WI38 (cell line): Measurements from ENCODE around the gene GLCE.
"Not testable (repeated sequence)": the region's sequence is repeated elsewhere in the genome, so short reads cannot be mapped to it uniquely, and the experiment has no call there.

Experiments used
- H3K4me3 ChIP-seq: 2 replicates; pipeline ENCODE4 v1.5.1; 2011; ENCODE audit warnings: low read depth, mild to moderate bottlenecking, control low read depth, low read length
- TF ChIP-seq, protein P1 (sequence below): IDR thresholded peaks from 2 replicates; pipeline ENCODE4 v1.5.1; 2012; ENCODE audit warnings: low read depth, mild to moderate bottlenecking, control low read depth, low read length

The GLCE gene

DNA sequence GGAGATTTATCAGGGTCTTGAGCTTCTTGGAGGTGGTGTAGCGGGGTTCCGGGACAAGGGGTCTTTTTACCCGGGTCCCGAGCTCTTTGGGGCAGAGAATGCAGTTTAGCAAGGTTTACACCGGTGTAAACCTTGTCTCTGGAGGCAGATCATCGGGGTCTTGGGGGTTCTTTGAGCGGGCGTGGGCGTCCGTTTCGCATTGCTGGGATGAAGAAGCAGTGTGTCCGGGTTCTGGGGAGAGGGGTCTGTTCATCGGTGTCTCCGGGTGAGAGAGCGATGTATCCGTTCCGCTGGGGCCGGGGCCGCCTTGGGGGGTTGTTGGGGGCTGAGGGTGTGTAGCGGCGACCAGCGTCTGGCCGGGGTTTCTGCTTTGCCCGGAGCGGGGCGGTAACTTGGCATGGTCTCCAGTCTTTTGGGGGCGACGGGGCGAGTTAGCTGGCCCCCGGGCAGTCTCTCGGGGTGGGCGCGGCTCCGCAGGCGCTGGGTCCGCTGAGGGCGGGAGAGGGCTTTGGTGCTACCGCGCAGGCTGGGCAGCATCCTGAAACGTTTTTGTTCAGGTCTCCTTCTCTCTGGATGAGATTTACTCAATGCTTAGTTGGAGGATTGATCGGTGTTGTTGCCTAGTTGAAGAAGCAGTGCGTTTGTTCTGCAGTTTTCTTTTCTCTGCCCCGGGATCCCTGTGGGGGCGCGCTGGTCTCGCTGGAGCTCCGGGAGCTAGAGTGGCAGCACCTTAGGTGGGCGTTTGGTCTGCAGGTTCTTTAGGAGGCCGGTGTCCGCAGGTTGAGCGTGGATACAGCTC, 843 bp downstream of the GLCE start:
- peak overlapping the region; percentile 94 for H3K4me3 ChIP-seq

DNA sequence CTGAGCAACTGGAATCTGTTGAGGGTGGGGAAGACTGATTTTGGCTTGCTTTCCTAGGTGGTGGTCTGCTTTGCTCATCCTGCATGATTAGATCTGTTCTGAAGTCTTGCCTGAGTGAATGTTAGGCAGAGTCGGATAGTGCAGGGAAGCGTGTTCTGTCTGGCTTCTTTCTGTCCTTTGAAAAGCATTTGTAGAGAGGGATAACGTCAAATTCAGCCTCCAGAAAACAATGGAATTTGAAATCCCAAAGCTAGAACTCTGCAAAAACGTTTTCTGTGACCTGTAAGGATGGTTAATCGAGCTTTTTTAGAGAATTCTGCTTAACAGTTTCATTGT, 1.4 kb downstream of the GLCE start:
- TF ChIP-seq, protein P1, sequence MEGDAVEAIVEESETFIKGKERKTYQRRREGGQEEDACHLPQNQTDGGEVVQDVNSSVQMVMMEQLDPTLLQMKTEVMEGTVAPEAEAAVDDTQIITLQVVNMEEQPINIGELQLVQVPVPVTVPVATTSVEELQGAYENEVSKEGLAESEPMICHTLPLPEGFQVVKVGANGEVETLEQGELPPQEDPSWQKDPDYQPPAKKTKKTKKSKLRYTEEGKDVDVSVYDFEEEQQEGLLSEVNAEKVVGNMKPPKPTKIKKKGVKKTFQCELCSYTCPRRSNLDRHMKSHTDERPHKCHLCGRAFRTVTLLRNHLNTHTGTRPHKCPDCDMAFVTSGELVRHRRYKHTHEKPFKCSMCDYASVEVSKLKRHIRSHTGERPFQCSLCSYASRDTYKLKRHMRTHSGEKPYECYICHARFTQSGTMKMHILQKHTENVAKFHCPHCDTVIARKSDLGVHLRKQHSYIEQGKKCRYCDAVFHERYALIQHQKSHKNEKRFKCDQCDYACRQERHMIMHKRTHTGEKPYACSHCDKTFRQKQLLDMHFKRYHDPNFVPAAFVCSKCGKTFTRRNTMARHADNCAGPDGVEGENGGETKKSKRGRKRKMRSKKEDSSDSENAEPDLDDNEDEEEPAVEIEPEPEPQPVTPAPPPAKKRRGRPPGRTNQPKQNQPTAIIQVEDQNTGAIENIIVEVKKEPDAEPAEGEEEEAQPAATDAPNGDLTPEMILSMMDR: 0 out of 2 replicates have a peak, but pooled peaks have one; percentile 12
- peak overlapping the region; percentile 94 for H3K4me3 ChIP-seq

More for the DNA sequence above, 843 bp downstream of the GLCE start:
- TF ChIP-seq, protein P1: no peak

DNA sequence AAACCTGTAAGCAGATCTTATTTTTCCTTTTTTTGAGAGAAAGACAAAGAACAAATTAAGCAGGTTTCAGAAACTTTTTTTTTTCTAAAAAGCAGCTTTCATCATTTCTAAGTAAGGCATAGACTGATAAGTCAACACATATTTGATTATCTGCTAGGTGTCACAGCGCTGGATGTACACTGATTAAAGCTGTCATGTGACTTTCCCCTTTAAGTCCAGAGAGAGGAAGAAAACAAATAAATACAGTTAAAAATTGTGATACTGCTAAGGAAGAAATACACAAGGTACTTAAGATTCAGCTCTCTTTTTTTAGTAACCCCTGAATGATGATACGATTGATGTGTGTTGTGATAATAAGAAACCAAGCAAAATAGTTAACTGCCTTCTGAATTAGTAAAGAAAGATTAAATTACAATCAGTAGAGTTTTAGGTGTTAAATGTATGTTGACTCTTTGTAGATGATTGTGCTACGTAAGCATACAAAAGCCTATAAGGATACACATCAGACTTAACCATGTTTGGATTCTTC, 2.8 kb downstream of the GLCE start:
- TF ChIP-seq, protein P1: no peak
- no peak overlapping the region for H3K4me3 ChIP-seq

DNA sequence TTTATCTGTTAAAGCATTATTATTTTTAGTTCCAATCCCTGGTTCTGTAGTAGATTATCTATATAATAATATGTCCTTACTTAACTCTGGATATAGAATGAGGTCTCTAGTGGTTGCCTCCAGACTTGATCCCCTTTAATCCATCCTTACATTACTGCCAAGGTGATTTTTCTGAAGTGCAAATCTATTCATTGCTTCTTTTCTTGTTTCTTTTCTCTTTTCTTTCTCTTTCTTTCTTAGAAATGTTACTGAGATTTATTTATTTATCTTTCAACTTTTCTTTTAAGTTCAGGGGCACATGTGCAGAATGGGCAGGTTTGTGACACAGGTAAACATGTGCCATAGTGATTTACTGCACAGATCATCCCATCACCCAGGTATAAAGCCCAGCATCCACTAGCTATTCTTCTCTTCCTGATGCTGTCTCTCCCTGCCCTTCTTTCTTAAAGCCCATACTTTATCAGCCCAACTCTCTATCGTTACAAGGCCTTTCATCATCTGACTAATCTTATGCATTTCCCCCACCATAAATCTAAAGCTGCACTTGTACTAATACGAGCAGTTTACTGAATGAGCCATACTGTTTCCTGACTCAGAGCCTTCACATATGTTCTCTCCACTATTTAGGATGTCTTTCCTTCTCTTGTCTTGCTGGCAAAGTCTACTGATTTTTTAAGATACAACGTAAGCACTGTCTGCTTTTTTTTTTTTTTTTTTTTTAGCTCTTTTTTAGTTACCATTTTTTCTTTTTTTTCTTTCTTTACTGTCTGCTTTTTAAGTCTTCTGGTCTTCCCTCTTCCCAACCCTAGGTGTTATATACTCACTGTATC, 4.6 kb downstream of the GLCE start:
- H3K4me3 ChIP-seq: no peak overlapping the region
- TF ChIP-seq, protein P1: no peak

DNA sequence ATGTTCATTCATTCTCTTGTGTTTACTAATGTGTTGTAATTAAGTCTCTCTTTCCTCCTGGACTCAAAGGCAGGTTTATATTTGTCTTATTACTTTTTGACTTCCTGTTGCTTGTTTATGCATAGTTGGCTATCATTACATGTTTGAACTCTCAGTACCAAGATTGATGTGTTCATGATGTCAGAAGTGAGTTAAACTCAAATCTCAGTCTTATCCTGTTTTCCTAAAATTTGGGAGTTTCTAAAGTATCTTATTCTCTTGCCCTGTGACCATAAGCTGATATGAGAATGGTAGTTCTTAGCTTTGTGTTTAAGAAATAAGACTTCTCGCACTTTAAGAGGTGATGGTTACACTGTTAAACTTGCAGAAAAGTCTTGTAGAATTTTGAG, 5.2 kb downstream of the GLCE start:
- TF ChIP-seq, protein P1: no peak
- H3K4me3 ChIP-seq: no peak overlapping the region

DNA sequence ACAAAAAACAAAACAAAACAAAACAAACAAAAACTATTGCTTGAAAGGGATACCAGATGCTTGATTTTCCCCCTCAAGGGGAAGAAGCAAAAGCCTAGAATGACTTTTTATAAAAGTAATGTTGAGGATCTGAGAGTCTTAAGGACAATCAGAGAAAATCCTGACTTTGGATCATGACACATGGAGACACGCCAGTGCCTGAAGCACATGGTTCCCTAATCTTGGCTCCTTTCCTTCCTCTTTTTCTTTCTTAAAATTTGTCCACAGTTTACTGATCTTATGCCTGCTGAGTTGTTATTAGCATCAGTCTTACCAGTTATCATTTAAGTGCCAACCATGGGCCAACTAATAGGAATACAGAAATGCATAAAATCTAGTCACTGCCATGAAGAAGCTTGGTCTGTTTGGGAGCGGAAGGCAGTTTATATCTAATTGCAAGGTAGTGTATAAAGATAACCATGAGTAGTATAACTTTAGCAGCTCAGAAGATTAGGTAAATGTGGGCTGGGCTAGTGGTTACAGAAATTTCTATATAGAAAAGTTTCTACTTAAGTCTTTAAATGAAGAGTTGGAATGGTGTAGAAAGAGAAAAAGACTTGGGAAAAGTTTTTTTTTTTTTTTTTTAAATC, 6.9 kb downstream of the GLCE start:
- TF ChIP-seq, protein P1: no peak
- H3K4me3 ChIP-seq: no peak overlapping the region

DNA sequence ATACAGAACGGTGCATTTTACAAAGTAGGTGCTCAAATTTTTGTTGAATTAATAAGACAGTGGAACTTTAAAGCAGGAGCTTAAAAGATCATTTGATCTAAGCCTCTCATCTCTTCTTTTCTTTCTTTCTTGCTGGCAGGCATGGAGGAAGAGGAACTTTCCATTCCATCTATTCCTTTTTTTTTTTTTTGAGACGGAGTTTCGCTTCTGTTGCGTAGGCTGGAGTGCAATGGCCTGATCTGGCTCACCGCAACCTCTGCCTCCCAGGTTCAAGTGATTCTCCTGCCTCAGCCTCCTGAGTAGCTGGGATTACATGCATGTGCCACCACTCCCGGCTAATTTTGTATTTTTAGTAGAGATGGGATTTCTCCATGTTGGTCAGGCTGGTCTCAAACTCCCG, 7.9 kb downstream of the GLCE start:
- H3K4me3 ChIP-seq: not testable (repeated sequence)

DNA sequence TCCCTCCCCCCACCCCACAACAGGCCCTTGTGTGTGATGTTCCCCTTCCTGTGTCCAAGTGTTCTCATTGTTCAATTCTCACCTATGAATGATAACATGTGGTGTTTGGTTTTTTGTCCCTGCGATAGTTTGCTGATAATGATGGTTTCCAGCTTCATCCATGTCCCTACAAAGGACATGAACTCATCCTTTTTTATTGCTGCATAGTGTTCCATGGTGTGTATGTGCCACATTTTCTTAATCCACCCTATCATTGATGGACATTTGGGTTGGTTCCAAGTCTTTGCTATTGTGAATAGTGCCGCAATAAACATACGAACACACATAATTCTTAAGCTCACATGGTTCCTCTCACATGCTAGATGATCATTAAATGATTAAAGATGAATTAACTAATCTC, 9.1 kb downstream of the GLCE start:
- not testable (repeated sequence) for H3K4me3 ChIP-seq
